OCI-LY7 (cell line): ENCODE measurements around the gene NT5M.

ENCODE experiments used
- CTCF ChIP-seq: fragments of 200-600 bp; sonication (generic); conservative IDR thresholded peaks from 2 replicates; pipeline ENCODE4 v1.5.1; 2014; ENCODE audit warnings: mild to moderate bottlenecking, antibody characterized with exemption, low read length, moderate library complexity, mixed read lengths
- EZH2phosphoT487 ChIP-seq: fragments of 200-600 bp; sonication (generic); IDR thresholded peaks from 2 replicates; pipeline ENCODE4 v1.6.1; 2018; ENCODE audit warnings: low read depth, borderline replicate concordance, mild to moderate bottlenecking, mixed run types, antibody characterized with exemption, low read length, moderate library complexity, mixed read lengths

- TF ChIP-seq CTCF: no peak
- no peak for TF ChIP-seq EZH2phosphoT487
These were observed 45.9 kb downstream of the NT5M start for GRCh38 chr17:17348872-17349723.
